GM13976 (cell line): Measurements from ENCODE around the gene KLHL13.

Source experiments
- DNase-seq: peaks from one replicate; pipeline ENCODE4 v3.0.0; 2012; ENCODE audit warnings: low spot score
- CTCF ChIP-seq: IDR thresholded peaks from 2 replicates; pipeline ENCODE4 v1.5.1; 2012; ENCODE audit warnings: borderline replicate concordance, mild to moderate bottlenecking; ENCODE audit not compliant: insufficient read depth; ENCODE audit errors: extremely low read depth, missing control alignments, control extremely low read depth
- in situ Hi-C: fragments of 300-500 bp; cut with MboI; formaldehyde crosslinking; loops from one replicate; pipeline ENCODE4 v1.12.0; 2022; ENCODE audit warnings: low sequenced_read_pairs, mixed read lengths, inconsistent platforms; ENCODE audit not compliant: unreplicated experiment

Gene KLHL13

GRCh38 chrX:118088084-118088483 lies 28.5 kb downstream of the KLHL13 start:
- no peak for TF ChIP-seq CTCF
- DNase-seq: no peak
- in situ Hi-C loops: no loop called here

GRCh38 chrX:118074196-118074595 lies 42.4 kb downstream of the KLHL13 start:
- no peak for DNase-seq
- in situ Hi-C loops: no loop called here
- TF ChIP-seq CTCF: no peak

GRCh38 chrX:118066867-118067515 lies 49.6 kb downstream of the KLHL13 start:
- DNase-seq: no peak
- in situ Hi-C loops: no loop called here

GRCh38 chrX:118062817-118063615 lies 53.6 kb downstream of the KLHL13 start:
- no peak for TF ChIP-seq CTCF
- in situ Hi-C loops: no loop called here
- no peak for DNase-seq

More at GRCh38 chrX:118066867-118067515, 49.6 kb downstream of the KLHL13 start:
- TF ChIP-seq CTCF: no peak

- in situ Hi-C loops: no loop called here
- DNase-seq: no peak
- TF ChIP-seq CTCF: no peak
Observed at GRCh38 chrX:118062048-118062789, 54.4 kb downstream of the KLHL13 start.

DNA sequence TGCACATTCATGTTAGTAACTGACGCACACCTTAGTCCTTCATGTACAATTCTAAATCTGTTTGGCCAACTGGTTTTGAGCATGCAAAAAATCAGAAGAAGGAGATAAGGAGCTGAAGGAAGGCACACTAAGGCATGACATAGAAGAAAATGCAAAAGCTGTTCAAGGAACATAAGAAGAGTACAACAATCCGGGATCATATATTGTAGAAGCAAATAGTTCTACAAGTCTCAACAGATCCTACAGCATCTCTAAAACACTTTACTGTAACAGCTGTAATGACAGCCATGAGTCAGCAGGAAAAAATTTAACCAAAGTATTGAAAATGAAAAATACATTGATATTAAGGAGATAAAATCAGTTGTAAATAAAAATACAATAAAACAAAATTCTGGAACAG lies 57.7 kb downstream of the KLHL13 start:
- in situ Hi-C loops: no loop called here
- DNase-seq: no peak
- no peak for TF ChIP-seq CTCF
